ENCODE results near the gene ZMYND11. TPM values are rescaled to one million over a fixed set of nuclear protein-coding genes. Genes with fewer than 3 reads are reported as not detected.

ZMYND11 gene
- total and polyA plus RNA-seq, 9 of the 15 experiments (the other 6 are each of a cell fraction or from before 2014, with no cell fraction given), result 2.7 to 13.8 (median 8.8) TPM

GRCh38 chr10:135601-136464 lies 578 bp downstream of the ZMYND11 start (continued):
- no peak for TF ChIP-seq CTCFL (IDR thresholded peaks at IDR 0.05; ENCODE audit: borderline replicate concordance, insufficient read depth, low read depth, low read length, poor library complexity, severe bottlenecking)
- TF ChIP-seq ZNF143 (CRISPR knock-in tag; IDR thresholded peaks at IDR 0.05), result no peak
- no peak for TF ChIP-seq ZNF253 (CRISPR knock-in tag; conservative IDR thresholded peaks at IDR 0.05)
- TF ChIP-seq STAT5A (IDR thresholded peaks at IDR 0.05; ENCODE audit: borderline replicate concordance, low read length), result no peak
- TF ChIP-seq CHD2 (IDR thresholded peaks at IDR 0.05; ENCODE audit: low read depth, low read length), result no peak
- TF ChIP-seq NCOA1 (IDR thresholded peaks at IDR 0.05; ENCODE audit: low read depth), result no peak

GRCh38 chr10:136465-136762 lies 1.2 kb downstream of the ZMYND11 start:
- FAIRE-seq (no peak), ATAC-seq (peak; percentile 63), DNase-seq (ENCODE audit: extremely low read depth in 1 of 4, low spot score in 3 of 4) (no peak)
- in situ Hi-C loops (cut with MboI) (no loop called here), intact Hi-C loops (cut with micrococcal nuclease) (no loop called here)
- peak overlapping the region; percentile 81 to 94 for H3K9ac ChIP-seq (ENCODE audit: insufficient read depth in 1 of 2, low read depth in 2 of 2, low read length in 2 of 2)
- H3K4me3 ChIP-seq, result peak overlapping the region; percentile 64
- POLR2A ChIA-PET, result interaction anchor here (1.0 kb wide), 1 partner anchor 28 kb away, joined by 3 read pairs; no protein-coding TSS in a partner anchor
- WGBS (ENCODE audit: insufficient coverage, low coverage, missing lambda C conversion rate), result 27% methylated on average over 10 of the region's 10 CpGs
- H3K79me2 ChIP-seq (ENCODE audit: control insufficient read depth, insufficient read depth, low read length), result peaks cover 41% of the 10 kb centered on the region
- H2AFZ ChIP-seq (ENCODE audit: low read depth, low read length), result peak overlapping the region; percentile 78
- H3K9me3 ChIP-seq (replicated peaks; ENCODE audit: control insufficient read depth, insufficient read depth, low read depth, low read length), result no peaks in the 10 kb centered on the region
- peaks cover 6 to 18% of the 10 kb centered on the region in 2 experiments; a peak in 4 of 5 replicates for H3K4me1 ChIP-seq (replicated peaks in 1 of 2; ENCODE audit: control insufficient read depth in 2 of 2, insufficient read depth in 2 of 2, low read length in 2 of 2)
- no peaks in the 10 kb centered on the region for H3K9me1 ChIP-seq (ENCODE audit: control insufficient read depth, insufficient read depth, low read length)
- no TSS peak for BruUV-seq (replicated peaks)
- H4K20me1 ChIP-seq (replicated peaks; ENCODE audit: control insufficient read depth, insufficient read depth, low read length), result peaks cover 9% of the 10 kb centered on the region
- H3K4me2 ChIP-seq (ENCODE audit: insufficient read depth, low read length), result peak overlapping the region; percentile 98
- peaks cover 9 to 14% of the 10 kb centered on the region in 2 experiments for H3K27me3 ChIP-seq (ENCODE audit: control insufficient read depth in 2 of 2, insufficient read depth in 2 of 2, low read length in 2 of 2)
- no peaks in the 10 kb centered on the region for H3K36me3 ChIP-seq (ENCODE audit: control insufficient read depth, insufficient read depth, low read length)
- no peak overlapping the region; the same call in 2 of the 3 replicates for H3K27ac ChIP-seq (ENCODE audit: extremely low read depth, low read depth, low read length)
- CTCF ChIA-PET (ENCODE audit: low intra/inter-chr PET ratio), result no interaction called here
- TF ChIP-seq USF1 (CRISPR knock-in tag; IDR thresholded peaks at IDR 0.05), result no peak
- no peak for TF ChIP-seq NFIC (IDR thresholded peaks at IDR 0.05)
- no peak for TF ChIP-seq BRCA1 (IDR thresholded peaks at IDR 0.05)
- no peak for TF ChIP-seq BRCA1 (CRISPR knock-in tag; IDR thresholded peaks at IDR 0.05)
- no peak for TF ChIP-seq KHSRP (IDR thresholded peaks at IDR 0.05)
- TF ChIP-seq ZNF766 (CRISPR knock-in tag; conservative IDR thresholded peaks at IDR 0.05), result no peak
- TF ChIP-seq ZNF24 (IDR thresholded peaks at IDR 0.05), result no peak
- TF ChIP-seq PHF8 (IDR thresholded peaks at IDR 0.05; ENCODE audit: borderline replicate concordance, low read length), result no peak
- no peak for TF ChIP-seq DMBX1 (CRISPR knock-in tag; IDR thresholded peaks at IDR 0.05; ENCODE audit: borderline replicate concordance)
- TF ChIP-seq HDAC1 (IDR thresholded peaks at IDR 0.05), result no peak
- TF ChIP-seq MTA1 (IDR thresholded peaks at IDR 0.05; ENCODE audit: borderline replicate concordance), result no peak
- no peak for TF ChIP-seq NCOA4 (IDR thresholded peaks at IDR 0.05; ENCODE audit: partially characterized antibody)
- TF ChIP-seq GATAD2B (IDR thresholded peaks at IDR 0.05; ENCODE audit: borderline replicate concordance), result no peak
- no peak for TF ChIP-seq PYGO2 (tag; IDR thresholded peaks at IDR 0.05)
- no peak for TF ChIP-seq NEUROD1 (IDR thresholded peaks at IDR 0.05; ENCODE audit: borderline replicate concordance, low read depth, low read length, partially characterized antibody)
- no peak for TF ChIP-seq XRCC4 (IDR thresholded peaks at IDR 0.05; ENCODE audit: extremely low read depth, insufficient read depth, insufficient read length)

Measured in K562 (cell line).